GM21390 (cell line): ENCODE results near the gene SUSD3.

Experiments used
- ATAC-seq: cut with Tn5 transposase; IDR thresholded peaks from one replicate; pipeline ENCODE4 v1.9.1; 2021; ENCODE audit not compliant: unreplicated experiment

Gene SUSD3

DNA sequence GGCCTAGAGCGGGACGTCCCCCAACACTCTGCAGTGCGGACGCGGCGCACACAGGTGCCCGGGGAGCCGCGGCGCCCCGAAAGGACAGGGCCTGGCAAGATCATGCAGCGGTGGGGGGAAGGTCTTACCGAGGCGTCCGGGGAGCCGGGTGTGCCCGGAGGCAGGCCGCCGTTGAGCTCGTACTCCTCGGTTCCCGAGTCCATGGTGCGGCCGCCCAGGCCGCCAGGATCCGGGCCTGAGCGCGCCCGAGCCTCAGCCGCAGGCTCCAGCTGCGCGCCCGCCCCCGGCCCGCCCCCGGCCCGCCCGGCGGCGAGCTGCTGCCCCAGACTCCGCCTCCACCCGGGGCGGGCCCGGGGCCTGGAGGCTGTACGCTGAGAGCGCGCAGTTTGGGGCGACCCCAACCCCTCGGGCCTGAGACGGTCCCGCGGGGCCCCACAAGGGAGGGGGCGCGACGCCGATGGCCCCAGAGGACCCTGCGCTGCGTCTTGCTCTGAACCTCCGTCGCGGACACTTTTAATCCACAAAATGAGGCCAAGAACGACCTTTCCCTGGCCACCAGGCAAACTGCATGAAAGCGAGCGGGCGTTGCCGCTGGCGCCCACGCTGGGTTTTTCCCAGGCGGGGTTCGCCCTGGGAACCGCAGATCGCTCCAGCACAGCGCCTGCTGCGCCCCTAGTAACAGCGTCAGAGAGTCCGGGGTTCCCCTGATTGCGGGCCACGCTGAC is 75.7 kb downstream of the SUSD3 start, which contains the start of gene NINJ1:
Gene NINJ1 (minus strand): TSS at position 237 of the 725 bp plus-strand sequence. CDS start 34 bp downstream, at position 203.
- ATAC-seq, result peak; percentile 81
